GM06990 (cell line): Measurements from ENCODE around the gene RAPGEF5.

Source experiments
- DNase-seq: peaks from one replicate; pipeline ENCODE4 v3.0.0-alpha.2; 2011; ENCODE audit not compliant: insufficient read length; ENCODE audit errors: extremely low read depth
- H3K27me3 ChIP-seq: replicated peaks from 2 replicates; pipeline ENCODE4 v1.6.0; 2011; ENCODE audit warnings: low read length; ENCODE audit not compliant: control insufficient read depth, insufficient read depth
- H3K36me3 ChIP-seq: 2 replicates; pipeline ENCODE4 v1.5.1; 2011; ENCODE audit warnings: low read length; ENCODE audit not compliant: control insufficient read depth, insufficient read depth
- H3K4me3 ChIP-seq: replicated peaks from 2 replicates; pipeline ENCODE4 v1.5.1; 2011; ENCODE audit warnings: low read depth, mild to moderate bottlenecking, control low read depth, low read length
- CTCF ChIP-seq: IDR thresholded peaks from 2 replicates; pipeline ENCODE4 v1.5.1; 2011; ENCODE audit warnings: low read length, control low read depth, mild to moderate bottlenecking, inconsistent platforms; ENCODE audit not compliant: insufficient read depth, poor library complexity, severe bottlenecking

RAPGEF5 gene

GRCh38 chr7:22256541-22257096 lies 100.3 kb downstream of the RAPGEF5 start:
- TF ChIP-seq CTCF, result no peak
- no peak for DNase-seq
- H3K27me3 ChIP-seq, result no peaks in the 10 kb centered on the region
- no peaks in the 10 kb centered on the region for H3K36me3 ChIP-seq
- no peak overlapping the region for H3K4me3 ChIP-seq

GRCh38 chr7:22255834-22256233 lies 101.1 kb downstream of the RAPGEF5 start:
- no peak for TF ChIP-seq CTCF
- no peak for DNase-seq
- H3K27me3 ChIP-seq, result no peaks in the 10 kb centered on the region

DNA sequence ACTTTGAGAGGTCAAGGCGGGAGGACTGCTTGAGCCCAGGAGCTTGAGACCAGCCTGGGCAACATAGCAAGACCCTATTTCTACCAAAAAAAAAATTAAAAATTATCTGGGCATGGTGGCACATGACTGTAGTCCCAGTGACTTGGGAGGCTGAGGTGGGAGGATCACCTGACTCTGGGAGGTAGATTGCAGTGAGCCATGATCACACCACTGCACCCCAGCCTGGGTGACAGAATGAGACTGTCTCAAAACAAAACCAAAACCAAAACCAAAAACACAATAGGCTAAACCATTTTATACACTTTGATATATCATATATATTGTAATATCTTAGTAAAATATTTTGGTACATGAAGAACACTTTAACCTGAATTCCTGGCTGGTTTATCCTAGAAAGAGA lies 101.6 kb downstream of the RAPGEF5 start:
- TF ChIP-seq CTCF, result no peak
- no peak for DNase-seq
- Histone ChIP-seq H3K4me3 (no peak overlapping the region), H3K27me3 (no peaks in the 10 kb centered on the region), H3K36me3 (no peaks in the 10 kb centered on the region)

More at GRCh38 chr7:22255834-22256233, 101.1 kb downstream of the RAPGEF5 start:
- Histone ChIP-seq H3K36me3 (no peaks in the 10 kb centered on the region), H3K4me3 (no peak overlapping the region)

DNA sequence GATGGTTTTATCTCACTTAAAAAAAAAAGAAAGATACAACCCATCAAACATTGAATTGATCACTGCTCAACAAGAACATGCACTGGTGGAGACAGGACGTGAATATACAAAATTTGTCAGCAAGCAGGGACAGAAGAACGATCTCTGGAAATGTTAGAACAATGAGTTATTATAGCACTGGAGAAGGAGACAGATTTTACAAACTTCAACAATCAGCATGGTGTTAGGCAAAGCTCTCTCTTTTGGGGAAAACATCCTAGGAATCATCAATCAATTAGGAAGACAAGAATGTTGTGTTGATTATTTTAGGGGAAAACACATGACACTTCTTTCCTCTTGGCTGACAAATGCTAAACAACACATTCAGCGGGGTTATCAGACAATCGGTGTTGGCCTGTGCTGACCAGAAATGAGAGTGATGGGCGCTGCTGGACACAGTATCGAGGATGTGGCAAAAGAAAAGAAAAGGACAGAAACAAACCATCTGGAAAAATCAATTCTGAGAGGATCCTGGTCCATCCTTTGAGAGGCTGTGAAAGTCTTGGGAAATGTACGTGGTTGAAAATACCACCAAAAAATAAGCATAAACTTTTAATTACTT lies 103.9 kb downstream of the RAPGEF5 start:
- Histone ChIP-seq H3K27me3 (no peaks in the 10 kb centered on the region), H3K36me3 (no peaks in the 10 kb centered on the region; the same call in 1 of the 2 replicates), H3K4me3 (no peak overlapping the region)
- DNase-seq, result no peak
- TF ChIP-seq CTCF, result no peak

DNA sequence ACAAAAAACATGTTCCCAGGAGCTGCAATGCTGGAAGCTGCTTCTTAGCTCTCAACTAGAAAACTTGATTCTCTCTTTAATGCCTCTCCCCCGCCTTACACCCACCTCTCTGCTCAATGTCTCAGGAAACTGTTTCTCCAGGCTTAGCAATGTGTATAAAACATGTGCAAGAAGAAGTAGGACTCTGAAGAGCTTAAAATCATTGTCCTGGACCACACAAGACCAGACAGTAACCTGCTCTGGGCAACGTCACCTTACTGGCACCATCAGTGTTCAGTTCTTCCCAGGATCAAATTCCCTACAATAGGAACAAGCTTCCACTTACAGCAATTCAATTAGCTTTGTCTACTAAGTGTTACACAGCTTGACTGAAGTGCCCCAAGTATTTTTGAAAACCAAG lies 104.9 kb downstream of the RAPGEF5 start:
- no peaks in the 10 kb centered on the region for H3K27me3 ChIP-seq
- DNase-seq, result no peak
- no peak overlapping the region for H3K4me3 ChIP-seq
- H3K36me3 ChIP-seq, result no peaks in the 10 kb centered on the region; the same call in 1 of the 2 replicates
- no peak for TF ChIP-seq CTCF

- TF ChIP-seq CTCF, result no peak
- no peak overlapping the region for H3K4me3 ChIP-seq
Measured at GRCh38 chr7:22251281-22251680, 105.7 kb downstream of the RAPGEF5 start.

More at GRCh38 chr7:22251281-22251680, 105.7 kb downstream of the RAPGEF5 start:
- H3K27me3 ChIP-seq, result no peaks in the 10 kb centered on the region
- DNase-seq, result no peak
- no peaks in the 10 kb centered on the region; the same call in 1 of the 2 replicates for H3K36me3 ChIP-seq
